Hematopoietic multipotent progenitor cell treated with erythropoietin and hydrocortisone succinate and interleukin-3 and kit ligand, for 8 days (in vitro differentiated cells): ENCODE measurements around the gene ANKDD1A.

ENCODE experiments used
- DNase-seq: peaks from one replicate; pipeline ENCODE4 v3.0.0-alpha.2; 2015

Gene ANKDD1A

GRCh38 chr15:64981812-64982431, 70.2 kb downstream of the ANKDD1A start:
- no peak for DNase-seq

- no peak for DNase-seq
Observed at GRCh38 chr15:64982472-64982871, 70.8 kb downstream of the ANKDD1A start.

GRCh38 chr15:64985366-64986033, 73.8 kb downstream of the ANKDD1A start:
- no peak for DNase-seq

- no peak for DNase-seq
Observed at GRCh38 chr15:64987136-64987535, 75.4 kb downstream of the ANKDD1A start.

- peak; percentile 89 for DNase-seq
Observed at GRCh38 chr15:64989416-64990167, 77.9 kb downstream of the ANKDD1A start, which contains the start of gene SPG21. SPG21 (minus strand) TSS chr15:64989914; CDS start chr15:64983569, 6,345 bp downstream.

GRCh38 chr15:64990168-64990470, 78.4 kb downstream of the ANKDD1A start:
- DNase-seq: no peak

GRCh38 chr15:64991536-64992135, 79.9 kb downstream of the ANKDD1A start:
- DNase-seq: no peak

GRCh38 chr15:64993290-64993689, 81.6 kb downstream of the ANKDD1A start:
- no peak for DNase-seq

- DNase-seq: no peak
Observed at GRCh38 chr15:64997066-64997465, 85.4 kb downstream of the ANKDD1A start.

GRCh38 chr15:64997745-64998375, 86.2 kb downstream of the ANKDD1A start:
- DNase-seq: no peak

- DNase-seq: no peak
Observed at GRCh38 chr15:65004993-65005392, 93.3 kb downstream of the ANKDD1A start.

GRCh38 chr15:65006876-65007275, 95.2 kb downstream of the ANKDD1A start:
- DNase-seq: no peak
